Measurements from ENCODE around the gene POLR2A.

DNA sequence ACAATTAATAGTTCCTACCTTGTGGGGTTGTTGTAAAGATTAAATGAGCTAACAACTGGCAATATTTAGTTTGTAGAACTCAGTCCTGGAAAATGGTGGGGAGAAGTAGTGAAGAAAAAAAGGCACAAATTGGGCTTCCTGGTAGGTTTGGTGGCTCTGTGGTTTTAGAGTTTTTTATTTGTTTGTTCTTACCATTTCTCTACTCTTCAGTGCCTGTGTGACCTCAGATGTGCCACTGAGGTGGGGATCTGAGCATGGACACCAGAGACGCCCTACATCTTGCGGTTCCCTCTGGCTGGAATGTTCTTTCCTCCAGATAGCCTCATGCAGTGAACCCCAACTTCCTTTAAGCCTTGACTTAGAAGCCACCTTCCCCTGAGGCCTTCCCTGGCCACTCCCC is 12.4 kb upstream of the POLR2A start:
- TF ChIP-seq, protein P1, sequence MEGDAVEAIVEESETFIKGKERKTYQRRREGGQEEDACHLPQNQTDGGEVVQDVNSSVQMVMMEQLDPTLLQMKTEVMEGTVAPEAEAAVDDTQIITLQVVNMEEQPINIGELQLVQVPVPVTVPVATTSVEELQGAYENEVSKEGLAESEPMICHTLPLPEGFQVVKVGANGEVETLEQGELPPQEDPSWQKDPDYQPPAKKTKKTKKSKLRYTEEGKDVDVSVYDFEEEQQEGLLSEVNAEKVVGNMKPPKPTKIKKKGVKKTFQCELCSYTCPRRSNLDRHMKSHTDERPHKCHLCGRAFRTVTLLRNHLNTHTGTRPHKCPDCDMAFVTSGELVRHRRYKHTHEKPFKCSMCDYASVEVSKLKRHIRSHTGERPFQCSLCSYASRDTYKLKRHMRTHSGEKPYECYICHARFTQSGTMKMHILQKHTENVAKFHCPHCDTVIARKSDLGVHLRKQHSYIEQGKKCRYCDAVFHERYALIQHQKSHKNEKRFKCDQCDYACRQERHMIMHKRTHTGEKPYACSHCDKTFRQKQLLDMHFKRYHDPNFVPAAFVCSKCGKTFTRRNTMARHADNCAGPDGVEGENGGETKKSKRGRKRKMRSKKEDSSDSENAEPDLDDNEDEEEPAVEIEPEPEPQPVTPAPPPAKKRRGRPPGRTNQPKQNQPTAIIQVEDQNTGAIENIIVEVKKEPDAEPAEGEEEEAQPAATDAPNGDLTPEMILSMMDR (IDR thresholded peaks at IDR 0.05): no peak
- no peak for TF ChIP-seq POLR2A (IDR thresholded peaks at IDR 0.05)

All from body of pancreas (tissue), 4 donors.